Muscle of back (tissue), 11 donors: ENCODE measurements around the gene ZNF189. TPM values are rescaled to one million over a fixed set of nuclear protein-coding genes. Genes with fewer than 3 reads are reported as not detected.

ENCODE experiments used
- DNase-seq, 3 donors: peaks; one replicate each; pipeline versions ENCODE4 v3.0.0 to v3.0.0-alpha.2; 2013
- polyA plus RNA-seq, 10 donors: library from polyadenylated mRNA; unstranded; fragments of 120-200 nt; gene quantifications; one replicate each; pipeline ENCODE4 v1.2.1, GENCODE V29; 2013; ENCODE audit not compliant: insufficient read length in 10 of 10

The ZNF189 gene
- polyA plus RNA-seq, 10 donors, result 16.4 to 25.5 (median 21.6) TPM

DNA sequence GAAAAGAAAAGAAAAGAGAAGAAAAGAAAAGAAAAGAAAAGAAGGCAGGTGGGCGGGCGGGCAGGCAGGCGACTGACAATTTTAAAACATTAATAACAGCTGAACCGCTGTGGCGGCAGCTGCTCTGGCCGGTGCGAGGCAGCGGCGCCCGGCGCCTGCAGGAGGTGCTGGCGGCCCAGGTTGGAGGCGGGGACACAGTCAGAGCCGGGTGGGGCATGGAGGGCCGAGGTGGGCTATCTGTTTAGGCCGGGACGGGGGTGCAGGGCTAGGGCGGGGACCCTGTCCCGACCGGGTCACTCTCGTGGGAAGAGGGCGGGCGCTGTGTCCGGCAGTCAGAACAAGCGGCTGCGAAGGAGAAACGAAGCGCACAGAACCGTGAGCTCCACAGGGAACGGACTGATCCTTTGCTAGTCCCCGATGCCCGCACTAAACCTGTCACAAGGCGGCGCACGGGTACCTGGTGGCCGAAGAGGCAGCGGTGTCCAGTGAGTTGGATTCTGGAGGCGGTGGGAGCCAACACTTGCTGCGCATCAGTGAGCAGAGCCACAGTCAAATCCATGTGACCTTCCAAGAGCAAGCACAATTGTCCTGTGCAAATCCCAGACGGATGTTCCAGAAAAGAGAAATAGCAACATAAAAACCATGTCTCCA lies 50.5 kb downstream of the ZNF189 start:
- peak; percentile 52 to 85 (median 59) for DNase-seq

DNA sequence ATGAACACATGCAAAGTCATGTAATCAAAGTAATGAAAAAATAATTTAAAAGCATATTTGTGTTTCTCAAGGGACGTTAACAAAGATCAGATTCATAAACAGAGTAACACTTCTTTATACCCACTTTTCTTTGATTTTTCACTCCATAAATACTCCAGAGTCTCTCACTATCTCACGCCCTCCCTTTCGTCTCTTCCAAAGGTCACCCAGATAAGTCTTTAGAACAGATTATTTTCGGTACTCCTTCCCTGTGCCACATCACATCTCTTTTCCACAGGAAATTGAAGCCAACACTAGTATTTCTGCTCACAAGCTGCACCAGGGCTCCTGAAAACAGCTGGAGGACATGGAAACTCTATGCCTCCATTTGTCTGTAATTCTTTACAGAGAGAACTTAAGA lies 52.3 kb downstream of the ZNF189 start:
- DNase-seq, result no peak

DNA sequence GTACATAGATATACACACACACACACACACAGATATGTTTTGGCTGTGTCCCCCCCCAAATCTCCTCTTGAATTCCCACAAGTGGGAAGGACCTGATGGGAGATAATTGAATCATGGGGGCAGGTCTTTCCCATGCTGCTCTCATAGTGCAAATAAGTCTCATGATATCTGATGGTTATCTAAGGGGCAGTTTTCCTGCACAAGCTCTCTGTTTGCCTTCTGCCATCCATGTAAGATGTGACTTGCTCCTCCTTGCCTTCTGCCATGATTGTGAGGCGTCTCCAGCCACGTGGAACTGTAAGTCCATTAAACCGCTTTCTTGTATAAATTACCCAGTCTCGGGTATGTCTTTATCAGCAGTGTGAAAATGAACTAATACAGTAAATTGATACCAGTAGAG lies 52.8 kb downstream of the ZNF189 start:
- no peak for DNase-seq

DNA sequence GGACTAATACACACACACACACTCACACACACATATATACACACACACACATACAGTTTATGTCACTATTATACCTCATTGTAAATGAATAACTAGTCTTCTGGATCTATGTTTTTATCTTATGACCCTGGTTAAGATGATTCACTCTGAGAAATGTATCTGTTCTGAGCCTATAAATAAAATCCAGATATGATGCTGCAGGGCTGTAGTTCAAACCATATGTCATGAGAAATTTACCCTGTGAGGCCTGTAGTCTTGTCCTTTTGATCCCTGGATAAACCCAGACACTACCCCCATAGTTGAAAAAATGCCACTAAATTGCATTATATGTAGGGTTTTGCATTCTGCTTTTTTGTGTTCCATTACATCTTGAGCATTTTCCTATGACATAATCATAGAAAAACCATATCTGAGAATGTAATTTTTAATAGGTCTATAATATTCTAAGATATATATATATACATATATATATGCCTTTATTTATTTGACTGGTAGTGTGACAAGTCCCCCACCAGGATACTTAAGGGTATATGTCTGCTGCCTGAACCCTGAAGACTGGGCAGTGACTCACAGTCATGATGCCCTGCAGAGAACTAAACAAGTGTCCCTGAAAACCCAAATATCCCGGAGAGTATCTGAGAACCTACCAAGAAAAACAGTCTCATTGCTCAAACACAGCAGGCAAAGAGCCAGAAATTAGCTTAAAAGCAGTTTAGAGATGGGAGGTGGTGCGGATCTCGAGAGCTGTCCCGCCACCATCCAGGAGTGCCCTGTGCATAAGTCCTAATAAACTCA lies 55.3 kb downstream of the ZNF189 start:
- DNase-seq, result no peak

DNA sequence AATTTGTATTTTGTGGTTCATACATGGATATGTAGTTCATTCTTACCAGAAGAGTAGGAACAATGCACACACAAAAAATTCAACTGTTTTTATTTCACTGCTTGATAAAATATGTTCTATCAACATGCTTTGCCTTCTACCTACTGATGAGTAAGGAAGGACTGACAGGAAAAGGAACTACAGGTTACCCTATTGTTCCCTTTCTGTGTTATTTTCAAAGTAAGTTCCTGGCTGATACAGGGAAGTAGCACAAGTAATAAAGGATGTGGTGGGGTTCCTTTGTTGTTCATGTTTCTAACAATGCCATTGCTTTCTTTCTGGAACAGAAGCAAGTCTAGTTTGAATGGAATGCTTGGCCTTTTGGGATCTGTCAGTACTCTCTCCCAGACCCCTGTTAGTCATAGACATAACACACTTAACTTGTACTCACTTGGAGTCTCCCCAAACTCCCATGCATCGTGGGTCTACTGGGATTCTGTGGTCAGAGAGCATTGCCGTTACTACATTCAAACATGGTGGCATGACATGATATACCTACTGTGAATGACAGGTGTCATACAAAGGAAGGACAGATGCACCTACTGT lies 57.1 kb downstream of the ZNF189 start:
- DNase-seq, result peak in 1 of 3 donors; percentile 52

DNA sequence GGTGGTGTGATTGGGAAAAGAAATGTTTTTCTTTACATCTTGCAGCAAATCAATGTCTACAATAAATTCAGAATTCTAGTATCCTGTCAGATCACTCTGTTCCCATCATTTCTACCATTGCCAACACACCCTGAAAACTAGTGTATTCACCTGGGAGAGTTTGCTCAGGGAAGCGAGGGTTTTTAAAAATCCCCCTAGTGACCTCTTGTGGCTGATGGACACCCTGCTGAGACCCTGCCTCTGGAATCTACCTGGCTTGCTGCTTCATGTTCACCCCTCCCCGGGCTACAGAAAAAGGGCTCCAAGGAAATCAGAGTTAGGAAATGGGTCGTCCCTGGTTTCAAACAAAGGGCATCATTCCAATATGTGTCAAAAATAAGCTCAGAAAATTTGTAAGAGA lies 58.4 kb downstream of the ZNF189 start:
- DNase-seq, result no peak

DNA sequence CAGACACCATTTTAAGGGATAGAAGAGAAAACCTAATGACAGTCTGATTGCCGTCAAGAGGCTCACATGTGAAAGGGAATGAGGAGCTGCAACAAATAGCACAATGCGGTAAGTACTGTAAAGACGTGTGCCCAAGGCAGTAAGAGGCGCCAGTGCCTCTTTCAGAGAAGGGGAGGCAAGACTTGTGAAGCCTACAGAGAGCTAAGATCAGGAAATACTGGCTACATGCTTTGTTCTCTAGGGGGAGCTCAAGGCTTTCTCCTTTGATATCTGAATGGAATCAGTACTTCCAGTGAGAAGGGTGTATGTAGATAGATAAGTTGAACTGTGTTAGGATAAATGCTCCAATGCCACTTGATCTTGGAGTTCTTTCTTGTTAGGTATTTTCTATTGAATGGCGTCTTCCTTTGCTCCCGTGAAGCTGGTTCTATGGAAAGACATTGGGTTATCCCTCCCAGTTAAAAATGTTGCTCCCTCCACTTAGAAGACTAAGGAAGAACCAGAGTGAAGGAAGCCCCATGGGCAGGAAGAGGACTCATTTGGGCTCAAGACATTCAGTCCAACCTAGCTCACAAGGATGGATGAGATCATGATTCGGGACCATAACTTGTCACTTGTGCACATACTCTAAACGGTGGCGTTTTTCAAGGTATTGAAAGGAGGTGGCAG lies 60.4 kb downstream of the ZNF189 start:
- DNase-seq, result peak; percentile 47 to 67 (median 63)

Other genes starting within 250 kb of the ZNF189 start
- gene BAAT, start 13.8 kb upstream of the ZNF189 start, polyA plus RNA-seq, result 1 to 10 TPM in 4 of 10 donors, under 1 TPM in 6; 0.44 to 1.4 (median 0.76) TPM
- 10 to 100 TPM; 14.8 to 17.7 (median 16.3) TPM for gene MRPL50, start 233 bp upstream of the ZNF189 start, polyA plus RNA-seq
- gene ALDOB, start 36.9 kb downstream of the ZNF189 start, polyA plus RNA-seq, result 1 to 10 TPM in 2 of 10 donors, under 1 TPM in 7, not detected in 1; 0.23 to 1.5 (median 0.46) TPM
- 10 to 100 TPM; 31.5 to 45.1 (median 36.3) TPM for gene RNF20, start 135.0 kb downstream of the ZNF189 start, polyA plus RNA-seq
- gene PPP3R2, start 196.1 kb downstream of the ZNF189 start, polyA plus RNA-seq, result under 1 TPM in 1 of 10 donors, not detected in 9; 0.09 TPM